ENCODE results near the gene MBNL2.

The MBNL2 gene

GRCh38 chr13:97435323-97435722, 213.2 kb downstream of the MBNL2 start:
- H3K9me2 ChIP-seq (replicated peaks; ENCODE audit: insufficient read depth, low read length), result no peaks in the 10 kb centered on the region
- TF ChIP-seq EZH2phosphoT487 (conservative IDR thresholded peaks at IDR 0.05; ENCODE audit: low read length), result no peak
- no peak for TF ChIP-seq CTCF (IDR thresholded peaks at IDR 0.05; ENCODE audit: insufficient read depth, low read length, poor library complexity, severe bottlenecking)
- no peaks in the 10 kb centered on the region for H3K9me3 ChIP-seq (ENCODE audit: insufficient read depth, low read length)
- H3K27me3 ChIP-seq (ENCODE audit: low read length), result no peaks in the 10 kb centered on the region
- peak overlapping the region; percentile 58 for H3K9ac ChIP-seq (ENCODE audit: low read length)
- peaks cover 9% of the 10 kb centered on the region; the same call in 1 of the 2 replicates for H3K79me2 ChIP-seq (ENCODE audit: insufficient read depth, low read length)
- H4K20me1 ChIP-seq (ENCODE audit: low read depth, low read length), result no peaks in the 10 kb centered on the region
- peak overlapping the region; percentile 58 for H3K4me3 ChIP-seq (ENCODE audit: insufficient read depth, low read length, poor library complexity, severe bottlenecking)
- H3K4me2 ChIP-seq (ENCODE audit: low read depth, low read length, poor library complexity, severe bottlenecking), result peak overlapping the region; percentile 67
- H3K36me3 ChIP-seq (ENCODE audit: low read length), result no peaks in the 10 kb centered on the region
- H3F3A ChIP-seq (ENCODE audit: insufficient read depth), result peaks cover 15% of the 10 kb centered on the region; the same call in 1 of the 2 replicates
- H3K27ac ChIP-seq (ENCODE audit: low read depth, low read length), result no peak overlapping the region
- no peak overlapping the region for H2AFZ ChIP-seq (ENCODE audit: low read depth, low read length, severe bottlenecking)

DNA sequence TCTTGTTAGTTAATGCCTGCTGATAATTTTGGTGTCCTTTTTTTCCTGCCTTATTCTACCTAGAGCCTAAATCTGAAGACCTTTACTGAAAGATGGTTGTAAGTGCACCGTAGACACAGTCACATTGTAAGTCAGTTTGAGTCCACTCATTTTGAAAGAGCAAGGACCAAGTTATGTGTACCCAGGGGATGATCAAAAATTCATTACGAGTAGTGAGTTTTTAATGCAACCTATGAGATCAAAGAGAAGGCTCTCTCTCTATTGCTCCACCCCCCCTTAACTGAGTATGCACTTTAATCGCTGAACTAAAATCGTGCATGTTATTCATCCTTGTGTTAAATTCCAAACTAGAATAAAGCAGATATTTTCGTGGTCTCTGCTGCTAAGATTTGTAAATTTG, 213.7 kb downstream of the MBNL2 start:
- TF ChIP-seq CTCF (IDR thresholded peaks at IDR 0.05; ENCODE audit: insufficient read depth, low read length, poor library complexity, severe bottlenecking) (no peak), EZH2phosphoT487 (conservative IDR thresholded peaks at IDR 0.05; ENCODE audit: low read length) (no peak)
- H2AFZ ChIP-seq (ENCODE audit: low read depth, low read length, severe bottlenecking), result no peak overlapping the region
- no peaks in the 10 kb centered on the region for H3K27me3 ChIP-seq (ENCODE audit: low read length)
- H3K27ac ChIP-seq (ENCODE audit: low read depth, low read length), result no peak overlapping the region
- H3K9me2 ChIP-seq (replicated peaks; ENCODE audit: insufficient read depth, low read length), result no peaks in the 10 kb centered on the region
- no peaks in the 10 kb centered on the region for H3K36me3 ChIP-seq (ENCODE audit: low read length)
- H3K9me3 ChIP-seq (ENCODE audit: insufficient read depth, low read length), result no peaks in the 10 kb centered on the region
- peak overlapping the region; percentile 36 for H3K4me3 ChIP-seq (ENCODE audit: insufficient read depth, low read length, poor library complexity, severe bottlenecking)
- peaks cover 9% of the 10 kb centered on the region; the same call in 1 of the 2 replicates for H3K79me2 ChIP-seq (ENCODE audit: insufficient read depth, low read length)
- peak overlapping the region; percentile 67 for H3K4me2 ChIP-seq (ENCODE audit: low read depth, low read length, poor library complexity, severe bottlenecking)
- H3F3A ChIP-seq (ENCODE audit: insufficient read depth), result peaks cover 15% of the 10 kb centered on the region; the same call in 1 of the 2 replicates
- no peaks in the 10 kb centered on the region for H4K20me1 ChIP-seq (ENCODE audit: low read depth, low read length)
- peak overlapping the region; percentile 58; the same call in 1 of the 2 replicates for H3K9ac ChIP-seq (ENCODE audit: low read length)

DNA sequence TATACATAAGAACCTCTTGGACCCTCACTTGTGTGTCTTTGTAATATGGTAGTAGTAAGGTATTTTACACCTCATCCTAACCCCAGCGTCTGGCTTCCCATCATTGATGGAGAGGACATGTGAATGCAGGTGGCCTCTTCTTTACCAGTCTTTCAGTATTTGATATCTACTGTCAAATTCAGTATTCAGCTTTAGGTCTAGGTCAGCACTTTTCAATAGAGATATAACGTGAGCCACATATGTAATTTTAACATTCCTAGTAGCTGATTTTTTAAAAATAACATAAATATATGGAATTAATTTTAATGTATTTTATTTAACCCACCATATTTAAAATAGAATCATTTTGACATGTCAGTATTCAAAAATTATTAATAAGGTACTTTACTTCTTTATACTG, 214.7 kb downstream of the MBNL2 start:
- Histone ChIP-seq H3K4me3 (ENCODE audit: insufficient read depth, low read length, poor library complexity, severe bottlenecking) (no peak overlapping the region), H2AFZ (ENCODE audit: low read depth, low read length, severe bottlenecking) (no peak overlapping the region), H3K9ac (ENCODE audit: low read length) (no peak overlapping the region), H3K36me3 (ENCODE audit: low read length) (no peaks in the 10 kb centered on the region), H3F3A (ENCODE audit: insufficient read depth) (peaks cover 13% of the 10 kb centered on the region; the same call in 1 of the 2 replicates), H3K27me3 (ENCODE audit: low read length) (no peaks in the 10 kb centered on the region), H3K79me2 (ENCODE audit: insufficient read depth, low read length) (peaks cover 9% of the 10 kb centered on the region; the same call in 1 of the 2 replicates), H3K9me3 (ENCODE audit: insufficient read depth, low read length) (no peaks in the 10 kb centered on the region), H3K4me2 (ENCODE audit: low read depth, low read length, poor library complexity, severe bottlenecking) (peak overlapping the region; percentile 67), H4K20me1 (ENCODE audit: low read depth, low read length) (no peaks in the 10 kb centered on the region), H3K27ac (ENCODE audit: low read depth, low read length) (no peak overlapping the region), H3K9me2 (replicated peaks; ENCODE audit: insufficient read depth, low read length) (no peaks in the 10 kb centered on the region)
- TF ChIP-seq EZH2phosphoT487 (conservative IDR thresholded peaks at IDR 0.05; ENCODE audit: low read length), result no peak
- no peak for TF ChIP-seq CTCF (IDR thresholded peaks at IDR 0.05; ENCODE audit: insufficient read depth, low read length, poor library complexity, severe bottlenecking)
